ENCODE measurements around the gene DOCK2.

DNA sequence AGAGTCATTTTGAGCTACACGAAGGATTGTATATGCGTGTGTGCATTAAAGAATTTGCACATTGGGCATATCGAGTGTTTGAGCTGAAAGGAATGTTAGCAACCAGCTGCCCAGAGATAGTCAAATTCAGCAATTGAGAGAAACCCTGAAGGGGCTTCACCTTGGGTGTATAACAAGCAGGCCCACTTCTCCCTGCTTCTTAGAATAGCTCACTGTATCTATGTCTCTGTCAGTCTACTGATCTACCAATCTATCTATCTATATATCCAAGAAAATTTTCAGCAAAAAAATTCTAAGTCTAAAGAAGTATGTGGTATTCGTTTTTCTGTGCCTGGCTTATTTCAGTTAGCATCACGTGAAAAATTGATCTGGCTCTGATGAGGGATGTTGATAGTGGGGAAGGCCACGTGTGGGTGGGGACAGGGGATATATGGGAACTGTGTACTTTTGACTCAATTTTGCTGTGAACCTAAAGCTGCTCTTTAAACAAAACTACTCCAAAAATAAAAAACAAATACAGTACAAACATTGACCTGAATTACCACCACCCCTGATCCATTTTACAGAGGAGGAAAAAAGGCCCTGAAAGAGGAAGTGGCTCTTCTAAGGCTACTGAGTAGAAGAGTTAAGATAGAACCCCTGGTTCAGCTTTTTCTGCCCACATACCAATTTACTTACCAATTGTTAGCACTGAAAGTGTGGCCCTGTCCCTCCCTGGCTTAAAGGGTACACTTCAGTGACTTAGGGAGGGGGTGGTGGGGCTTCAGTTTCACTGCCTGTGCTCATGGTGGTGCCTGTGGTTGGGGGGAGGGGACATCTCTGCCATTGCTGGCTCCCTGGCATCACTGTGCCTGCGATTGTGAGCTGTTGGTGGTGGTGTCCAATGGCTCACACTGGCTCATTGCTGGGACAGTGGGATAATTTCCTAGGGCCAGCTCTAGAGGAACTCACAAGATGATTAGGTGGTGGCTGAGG is 141.8 kb downstream of the DOCK2 start:
- TF ChIP-seq POLR2A (IDR thresholded peaks at IDR 0.05), result no peak
- TF ChIP-seq, protein P1, sequence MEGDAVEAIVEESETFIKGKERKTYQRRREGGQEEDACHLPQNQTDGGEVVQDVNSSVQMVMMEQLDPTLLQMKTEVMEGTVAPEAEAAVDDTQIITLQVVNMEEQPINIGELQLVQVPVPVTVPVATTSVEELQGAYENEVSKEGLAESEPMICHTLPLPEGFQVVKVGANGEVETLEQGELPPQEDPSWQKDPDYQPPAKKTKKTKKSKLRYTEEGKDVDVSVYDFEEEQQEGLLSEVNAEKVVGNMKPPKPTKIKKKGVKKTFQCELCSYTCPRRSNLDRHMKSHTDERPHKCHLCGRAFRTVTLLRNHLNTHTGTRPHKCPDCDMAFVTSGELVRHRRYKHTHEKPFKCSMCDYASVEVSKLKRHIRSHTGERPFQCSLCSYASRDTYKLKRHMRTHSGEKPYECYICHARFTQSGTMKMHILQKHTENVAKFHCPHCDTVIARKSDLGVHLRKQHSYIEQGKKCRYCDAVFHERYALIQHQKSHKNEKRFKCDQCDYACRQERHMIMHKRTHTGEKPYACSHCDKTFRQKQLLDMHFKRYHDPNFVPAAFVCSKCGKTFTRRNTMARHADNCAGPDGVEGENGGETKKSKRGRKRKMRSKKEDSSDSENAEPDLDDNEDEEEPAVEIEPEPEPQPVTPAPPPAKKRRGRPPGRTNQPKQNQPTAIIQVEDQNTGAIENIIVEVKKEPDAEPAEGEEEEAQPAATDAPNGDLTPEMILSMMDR (IDR thresholded peaks at IDR 0.05), result no peak
